ENCODE measurements around the gene PLEKHS1.

Gene PLEKHS1

DNA sequence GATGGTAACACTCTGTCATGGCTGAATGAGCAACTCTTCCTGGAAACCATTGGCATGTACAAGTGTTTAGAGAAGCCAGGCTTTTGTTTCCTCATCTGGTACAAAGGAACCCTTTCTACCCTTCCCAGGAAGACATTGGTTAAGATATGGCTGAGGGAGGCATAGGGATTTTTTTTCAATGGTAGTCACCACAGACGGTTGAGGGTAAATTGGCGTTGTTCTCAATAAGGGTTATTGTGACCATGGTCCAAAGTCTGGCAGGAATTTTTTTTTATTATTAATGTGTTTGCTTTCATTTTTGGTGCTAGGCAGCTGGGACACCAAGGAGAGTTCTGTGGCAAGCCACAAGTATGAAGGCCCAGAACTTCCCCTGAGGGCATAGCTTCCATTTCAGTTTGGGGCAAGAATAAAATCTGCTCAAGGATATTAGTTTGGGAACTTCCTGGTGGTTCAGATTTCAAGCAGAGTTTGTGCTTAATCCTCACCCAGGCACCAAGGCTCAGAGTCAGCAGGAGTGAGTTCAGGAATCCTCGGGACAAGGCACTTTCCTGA is at the start of gene PLEKHS1:
PLEKHS1 (plus strand) TSS at position 502 of the 552 bp plus-strand sequence. CDS start 3,596 bp downstream, outside the sequence.
- DNase-seq: no peak

DNA sequence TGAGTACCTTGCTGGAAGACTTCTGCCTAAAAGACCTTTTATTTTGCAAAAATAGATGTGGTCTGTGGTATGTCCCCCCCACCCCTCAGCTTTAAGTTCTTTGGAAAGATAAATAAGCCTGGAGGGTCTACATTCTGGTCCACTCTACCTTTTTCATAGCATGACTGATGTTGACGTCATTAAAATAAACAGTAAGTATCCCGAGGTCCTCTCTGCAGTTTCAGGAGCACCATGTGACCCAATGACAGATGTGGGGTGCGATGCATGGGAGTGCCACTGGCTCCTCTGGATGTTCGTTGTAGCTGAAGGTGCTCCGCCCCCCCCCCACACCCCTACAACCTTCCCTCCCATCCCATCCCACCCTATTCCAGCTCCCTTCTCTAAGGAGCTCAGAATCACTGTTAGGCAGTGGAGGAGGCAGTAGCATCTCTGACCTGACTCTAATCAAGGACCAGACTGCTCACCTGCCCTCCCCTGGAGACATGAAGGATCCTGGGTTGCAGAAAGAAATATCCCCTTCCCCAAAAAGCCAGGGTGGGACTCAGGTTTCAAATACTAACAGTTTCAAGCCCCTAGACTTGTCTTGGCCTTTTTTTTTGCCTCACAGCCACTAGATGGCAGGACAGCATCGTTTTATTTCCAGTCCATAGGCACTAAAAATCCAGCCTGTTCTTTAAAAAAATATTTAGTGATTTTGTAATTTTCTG is 46.7 kb upstream of the PLEKHS1 start:
- DNase-seq: no peak

- no peak for DNase-seq
Observed at GRCh38 chr10:113705344-113705652, 46.2 kb upstream of the PLEKHS1 start.

GRCh38 chr10:113706623-113707022 is 44.9 kb upstream of the PLEKHS1 start:
- DNase-seq: no peak

DNA sequence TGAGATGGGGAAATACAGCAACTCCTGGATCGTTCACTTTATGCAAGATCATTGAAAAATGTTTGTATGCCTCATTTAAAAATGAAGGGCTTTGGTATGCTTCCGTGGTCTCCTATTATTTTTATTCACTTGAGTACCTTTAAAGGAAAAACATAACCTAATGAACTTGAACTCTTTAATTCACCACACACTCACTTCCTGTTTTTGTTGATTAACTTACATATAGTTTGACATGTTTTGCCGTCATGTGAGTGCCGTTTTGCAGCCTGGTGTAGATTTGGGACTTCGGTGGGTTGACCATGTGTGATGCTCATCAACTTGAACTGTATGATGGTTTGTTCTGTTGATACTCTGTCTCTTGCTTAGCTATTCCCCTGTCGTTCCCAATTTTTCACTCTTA is 42.8 kb upstream of the PLEKHS1 start:
- DNase-seq: no peak

DNA sequence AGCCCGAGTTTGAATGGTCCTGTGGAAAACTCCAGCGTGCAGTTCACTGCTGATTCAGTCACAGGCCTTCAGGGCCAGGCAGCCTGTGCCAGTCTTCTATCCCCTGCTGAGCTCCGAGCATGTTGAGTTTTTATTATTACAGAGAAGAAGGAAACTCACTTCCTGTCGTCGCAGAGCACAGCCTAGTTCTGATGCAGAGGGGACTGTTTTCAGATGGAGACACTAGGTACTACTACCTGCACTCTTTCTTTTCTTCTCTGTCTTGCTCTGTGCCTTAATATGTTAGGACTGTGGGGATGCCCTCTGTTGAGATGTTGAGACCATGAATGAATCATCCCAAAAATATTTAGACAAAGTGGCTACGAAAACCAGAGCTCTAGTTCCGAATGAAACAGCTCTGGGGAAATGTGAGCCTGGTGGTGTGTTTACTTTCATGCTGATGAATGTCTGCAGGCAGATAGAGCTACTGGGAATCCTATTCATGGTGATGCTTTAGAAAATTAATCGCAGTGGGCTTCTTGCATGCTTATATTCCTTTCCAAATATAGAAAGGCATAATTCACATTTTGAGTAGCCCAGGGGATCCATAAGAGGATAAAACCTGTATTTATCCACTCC is 42.2 kb upstream of the PLEKHS1 start:
- DNase-seq: no peak

GRCh38 chr10:113711142-113711541 is 40.3 kb upstream of the PLEKHS1 start:
- no peak for DNase-seq

DNA sequence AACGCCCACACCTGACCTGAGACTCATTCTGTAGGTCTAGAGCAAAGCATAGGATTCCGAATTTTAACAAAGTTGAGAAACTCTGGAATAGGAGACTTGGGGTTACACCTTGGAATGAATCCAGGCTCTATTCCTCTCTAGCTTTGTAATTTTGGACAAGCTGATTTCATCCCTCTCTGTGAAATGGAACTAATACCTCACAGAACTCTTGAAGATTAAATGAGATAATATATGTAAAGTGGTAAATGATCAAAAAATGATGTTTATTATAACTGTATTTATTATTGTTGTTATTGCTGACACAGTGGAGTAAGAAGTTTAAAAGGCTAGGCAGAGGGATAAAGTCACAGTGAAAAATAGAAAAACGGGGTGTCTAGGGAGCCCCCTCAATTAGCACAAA is 39.5 kb upstream of the PLEKHS1 start:
- no peak for DNase-seq

- DNase-seq: no peak
Observed at GRCh38 chr10:113712755-113713639, 38.5 kb upstream of the PLEKHS1 start.

DNA sequence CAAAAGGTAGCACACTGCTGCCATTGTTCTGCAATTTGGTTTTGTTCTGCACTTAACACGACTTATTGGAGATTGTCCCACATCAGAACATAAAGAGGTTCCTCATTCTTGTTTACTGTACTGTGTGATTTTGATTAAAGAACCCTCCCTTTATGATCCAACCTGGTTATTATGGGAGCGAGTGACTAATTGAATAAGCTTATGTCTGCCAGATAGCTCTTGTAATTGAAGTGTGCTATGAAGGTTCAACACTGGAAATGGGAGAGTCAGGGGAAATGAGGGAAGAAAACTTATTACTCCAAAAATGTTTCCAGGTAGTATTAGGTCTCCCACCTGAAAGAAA is 37.9 kb upstream of the PLEKHS1 start:
- DNase-seq: no peak

GRCh38 chr10:113716109-113716910 is 35.2 kb upstream of the PLEKHS1 start:
- DNase-seq: no peak

- DNase-seq: no peak
Observed at GRCh38 chr10:113718969-113719822, 32.3 kb upstream of the PLEKHS1 start.

DNA sequence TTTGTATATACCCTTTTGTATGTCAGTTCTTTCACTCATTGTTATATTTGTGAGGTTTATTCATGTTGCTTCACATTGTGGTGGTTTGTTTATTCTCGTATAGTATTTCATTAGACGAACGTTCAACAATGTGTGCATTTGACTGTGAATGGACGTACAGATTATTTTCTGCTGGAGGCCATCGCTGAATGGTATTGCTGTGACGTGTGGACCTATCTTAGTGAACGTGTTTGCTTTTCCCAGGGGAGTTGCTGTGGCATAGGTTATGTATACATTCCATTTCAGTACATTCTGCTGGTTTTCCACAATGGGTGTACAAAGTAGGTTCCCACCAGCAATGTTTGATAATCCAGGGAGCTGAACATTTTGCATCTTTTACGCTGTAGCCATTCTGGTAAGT is 31.1 kb upstream of the PLEKHS1 start:
- DNase-seq: no peak

DNA sequence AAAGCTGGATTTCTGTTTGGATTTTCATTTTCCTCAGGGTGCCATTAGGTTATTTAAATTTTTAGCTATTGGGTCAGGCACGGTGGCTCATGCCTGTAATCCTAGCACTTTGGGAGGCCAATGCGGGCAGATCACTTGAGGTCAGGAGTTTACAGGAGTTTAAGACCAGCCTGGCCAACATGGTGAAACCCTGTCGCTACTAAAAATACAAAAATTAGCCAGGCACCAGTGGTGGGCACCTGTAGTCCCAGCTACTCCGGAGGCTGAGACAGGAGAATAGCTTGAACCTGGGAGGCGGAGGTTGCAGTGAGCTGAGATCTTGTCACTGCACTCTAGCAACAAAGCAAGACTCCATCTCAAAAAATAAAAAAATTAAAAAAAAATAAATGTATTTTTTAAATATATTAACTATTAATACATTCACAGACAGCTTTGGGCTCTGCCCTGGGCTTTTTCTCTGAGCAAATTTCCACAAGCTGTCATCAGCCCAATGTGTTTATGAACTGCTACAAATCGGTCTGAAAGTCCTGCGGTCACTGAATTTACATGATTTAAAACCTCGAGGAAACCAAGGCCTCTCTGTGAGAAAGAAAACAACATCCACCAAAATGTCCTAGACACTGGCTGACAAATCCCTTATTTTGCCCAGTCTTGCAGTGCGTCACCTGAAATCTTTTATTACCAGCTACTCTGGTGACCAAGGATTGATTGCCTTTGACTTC is 19.2 kb upstream of the PLEKHS1 start:
- DNase-seq: no peak

DNA sequence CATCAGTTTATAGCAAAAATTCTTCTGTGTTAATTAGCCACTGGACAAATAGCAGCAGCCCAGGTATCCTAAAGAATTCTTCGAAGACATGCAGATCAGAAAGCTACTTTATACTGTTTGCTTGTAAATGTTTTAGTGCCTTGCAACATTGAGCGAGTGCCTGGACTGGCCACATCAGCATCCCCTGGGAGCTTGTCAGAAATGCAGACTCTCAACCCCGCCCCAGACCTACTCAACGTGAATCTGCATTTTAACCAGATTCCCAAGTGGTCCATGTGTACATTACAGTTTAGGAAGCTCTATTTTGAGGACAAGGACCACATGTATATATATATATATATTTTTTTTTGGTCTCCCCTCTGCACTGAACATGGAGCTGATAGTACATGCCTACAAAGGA is 18.5 kb upstream of the PLEKHS1 start:
- no peak for DNase-seq

DNA sequence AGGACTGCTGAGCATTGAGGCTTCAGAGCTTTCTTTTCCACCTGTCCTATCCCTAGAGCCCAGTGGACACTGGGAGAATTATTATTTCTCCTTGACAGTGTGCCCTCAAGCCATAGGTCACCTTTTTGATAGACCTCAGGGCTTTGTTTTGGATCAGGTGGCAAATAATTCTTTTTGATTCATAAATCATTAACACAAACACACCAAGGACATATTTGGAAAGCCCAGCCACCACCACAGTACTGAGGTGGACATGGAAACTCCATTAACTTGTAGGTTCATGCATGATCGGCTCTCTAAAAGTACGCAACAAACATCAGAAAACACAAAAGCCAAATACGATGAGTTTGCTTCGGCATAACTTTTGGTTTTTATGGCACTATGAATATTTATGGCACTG is 17.8 kb upstream of the PLEKHS1 start:
- no peak for DNase-seq

GRCh38 chr10:113735913-113736312 is 15.6 kb upstream of the PLEKHS1 start:
- DNase-seq: peak; percentile 27

DNA sequence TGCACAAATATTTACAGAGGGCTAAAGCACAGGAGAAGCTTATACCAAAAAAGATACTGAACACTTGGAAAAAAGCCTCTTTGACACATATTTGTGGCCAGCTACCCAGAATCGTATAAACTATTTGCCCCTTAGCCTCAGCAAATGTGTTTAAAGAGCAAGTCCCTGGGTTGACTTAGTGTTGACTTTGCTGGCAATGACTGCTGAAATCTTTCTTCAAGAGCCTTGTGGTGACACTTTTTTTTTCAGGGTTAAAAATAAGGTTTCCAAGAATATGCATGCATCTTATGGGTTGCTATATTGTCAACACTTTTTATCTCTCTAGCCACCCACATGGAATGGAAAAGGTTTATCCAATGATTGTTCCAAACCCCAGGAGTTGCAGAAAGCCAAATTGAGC is 14.9 kb upstream of the PLEKHS1 start:
- DNase-seq: no peak

GRCh38 chr10:113739031-113739430 is 12.5 kb upstream of the PLEKHS1 start:
- DNase-seq: no peak

DNA sequence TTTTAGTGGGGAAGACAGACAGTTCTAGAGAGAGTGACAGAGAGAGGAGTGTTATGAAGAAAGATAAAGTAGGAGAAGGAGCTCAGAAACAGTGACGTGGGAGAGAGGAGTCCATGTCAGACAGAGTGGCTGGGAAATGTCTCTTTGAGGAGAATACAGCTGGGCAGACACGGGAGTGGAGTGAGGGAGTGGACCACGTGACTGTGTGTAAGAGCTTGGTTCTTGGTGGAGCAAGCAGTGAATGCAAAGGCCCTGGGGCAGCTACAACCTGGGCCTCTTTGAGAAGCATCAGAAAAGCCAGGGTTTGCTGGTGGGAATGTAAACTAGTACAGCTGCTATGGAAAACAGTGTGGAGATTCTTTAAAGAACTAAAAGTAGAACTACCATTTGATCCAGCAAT is 11.9 kb upstream of the PLEKHS1 start:
- no peak for DNase-seq

DNA sequence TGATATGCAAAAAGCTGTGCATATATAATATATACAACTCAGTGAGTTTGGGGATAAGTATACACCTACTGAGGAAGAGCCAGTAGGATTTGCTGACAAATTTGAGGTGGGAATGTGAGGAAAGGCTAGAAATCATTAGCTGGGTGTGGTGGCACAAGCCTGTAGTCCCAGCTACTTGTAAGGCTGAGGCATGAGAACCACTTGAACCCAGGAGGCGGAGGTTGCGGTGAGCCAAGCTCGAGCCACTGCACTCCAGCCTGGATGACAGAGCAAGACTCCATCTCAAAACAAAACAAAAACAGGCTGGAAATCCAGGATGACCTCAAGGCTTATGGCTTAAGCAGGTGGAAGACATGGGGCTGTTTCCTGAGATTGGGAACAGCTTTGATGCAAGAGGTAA is 10.6 kb upstream of the PLEKHS1 start:
- no peak for DNase-seq
